GM18498 (cell line): ENCODE data around the gene SCO1.
"Not testable (repeated sequence)": the region's sequence is repeated elsewhere in the genome, so short reads cannot be mapped to it uniquely, and the experiment has no call there.

Experiments
- ATAC-seq: cut with Tn5 transposase; IDR thresholded peaks from one replicate; pipeline ENCODE4 v1.9.1; 2021; ENCODE audit warnings: mild to moderate bottlenecking, moderate library complexity; ENCODE audit not compliant: unreplicated experiment

Gene SCO1

GRCh38 chr17:10726196-10726595 is 28.9 kb upstream of the SCO1 start:
- ATAC-seq: no peak

GRCh38 chr17:10725262-10725661 is 27.9 kb upstream of the SCO1 start:
- ATAC-seq: no peak

- ATAC-seq: no peak
Observed at GRCh38 chr17:10724546-10725195, 27.3 kb upstream of the SCO1 start.

- ATAC-seq: no peak
Observed at GRCh38 chr17:10718547-10718946, 21.2 kb upstream of the SCO1 start.

- no peak for ATAC-seq
Observed at GRCh38 chr17:10716218-10716617, 18.9 kb upstream of the SCO1 start.

- ATAC-seq: no peak
Observed at GRCh38 chr17:10713318-10713717, 16.0 kb upstream of the SCO1 start.

GRCh38 chr17:10705727-10706126 is 8.4 kb upstream of the SCO1 start:
- no peak for ATAC-seq

GRCh38 chr17:10702574-10702973 is 5.2 kb upstream of the SCO1 start:
- no peak for ATAC-seq

GRCh38 chr17:10699856-10700255 is 2.5 kb upstream of the SCO1 start:
- ATAC-seq: no peak

GRCh38 chr17:10698096-10698818 is 924 bp upstream of the SCO1 start:
- ATAC-seq: no peak

GRCh38 chr17:10695875-10696407 is 1.4 kb downstream of the SCO1 start:
- ATAC-seq: not testable (repeated sequence)

- no peak for ATAC-seq
Observed at GRCh38 chr17:10687499-10687898, 9.8 kb downstream of the SCO1 start.

GRCh38 chr17:10683853-10684252 is 13.5 kb downstream of the SCO1 start:
- no peak for ATAC-seq

GRCh38 chr17:10681866-10682446 is 15.4 kb downstream of the SCO1 start:
- ATAC-seq: no peak

- ATAC-seq: no peak
Observed at GRCh38 chr17:10674704-10675103, 22.6 kb downstream of the SCO1 start.

- ATAC-seq: no peak
Observed at GRCh38 chr17:10673312-10673711, 24.0 kb downstream of the SCO1 start.

GRCh38 chr17:10668775-10669174 is 28.6 kb downstream of the SCO1 start:
- ATAC-seq: no peak

- ATAC-seq: no peak
Observed at GRCh38 chr17:10666906-10667305, 30.4 kb downstream of the SCO1 start.

- ATAC-seq: no peak
Observed at GRCh38 chr17:10664571-10664970, 32.8 kb downstream of the SCO1 start.

- no peak for ATAC-seq
Observed at GRCh38 chr17:10663231-10663630, 34.1 kb downstream of the SCO1 start.

GRCh38 chr17:10661437-10661836 is 35.9 kb downstream of the SCO1 start:
- no peak for ATAC-seq

GRCh38 chr17:10657879-10658278 is 39.5 kb downstream of the SCO1 start:
- ATAC-seq: no peak
